NCI-H446 treated with DMSO at 0.1 percent for 48 hours (cell line): ENCODE measurements around the gene ABCC9.
"Not testable (repeated sequence)": the region's sequence is repeated elsewhere in the genome, so short reads cannot be mapped to it uniquely, and the experiment has no call there.

Experiments used
- DNase-seq: peaks from one replicate; lab custom pipeline; 2025; lab: John Stamatoyannopoulos, UW

The ABCC9 gene

GRCh38 chr12:21814814-21815213 is 126.4 kb downstream of the ABCC9 start:
- no peak for DNase-seq

GRCh38 chr12:21814327-21814726 is 126.9 kb downstream of the ABCC9 start:
- DNase-seq = no peak

GRCh38 chr12:21813751-21814150 is 127.5 kb downstream of the ABCC9 start:
- DNase-seq = no peak

- DNase-seq = no peak
These were observed 128.1 kb downstream of the ABCC9 start for GRCh38 chr12:21813125-21813524.

GRCh38 chr12:21812340-21812739 is 128.9 kb downstream of the ABCC9 start:
- not testable (repeated sequence) for DNase-seq

GRCh38 chr12:21809100-21809499 is 132.1 kb downstream of the ABCC9 start:
- no peak for DNase-seq

GRCh38 chr12:21806255-21806654 is 135.0 kb downstream of the ABCC9 start:
- no peak for DNase-seq

- no peak for DNase-seq
These were observed 139.5 kb downstream of the ABCC9 start for GRCh38 chr12:21801522-21802288.

GRCh38 chr12:21800011-21800410 is 141.2 kb downstream of the ABCC9 start:
- no peak for DNase-seq

GRCh38 chr12:21797539-21797938 is 143.7 kb downstream of the ABCC9 start:
- no peak for DNase-seq

- no peak for DNase-seq
These were observed 145.4 kb downstream of the ABCC9 start for GRCh38 chr12:21795648-21796328.

GRCh38 chr12:21794807-21795595 is 146.2 kb downstream of the ABCC9 start:
- DNase-seq = not testable (repeated sequence)

- DNase-seq = not testable (repeated sequence)
These were observed 151.5 kb downstream of the ABCC9 start for GRCh38 chr12:21789687-21790086.

- no peak for DNase-seq
These were observed 152.9 kb downstream of the ABCC9 start for GRCh38 chr12:21788089-21788983.

- no peak for DNase-seq
These were observed 155.1 kb downstream of the ABCC9 start for GRCh38 chr12:21786041-21786531.

- not testable (repeated sequence) for DNase-seq
These were observed 158.5 kb downstream of the ABCC9 start for GRCh38 chr12:21782723-21783122.

- DNase-seq = no peak
These were observed 160.4 kb downstream of the ABCC9 start for GRCh38 chr12:21780786-21781185.

- no peak for DNase-seq
These were observed 165.1 kb downstream of the ABCC9 start for GRCh38 chr12:21776175-21776574.

GRCh38 chr12:21775133-21775820 is 165.9 kb downstream of the ABCC9 start:
- no peak for DNase-seq

GRCh38 chr12:21774358-21775132 is 166.7 kb downstream of the ABCC9 start, which contains the start of gene KCNJ8:
Gene KCNJ8, minus strand, starts transcription at chr12:21774706. Its CDS starts 1,090 bp downstream, at chr12:21773616.
- DNase-seq = peak; percentile 64
